CD4-positive, alpha-beta T cell (primary cell): Measurements from ENCODE around the gene ZNF584. TPM values are rescaled to one million over a fixed set of nuclear protein-coding genes. Genes with fewer than 3 reads are reported as not detected.

Source experiments
- ATAC-seq: fragments of 200-7000 bp; cut with Tn5 transposase; one replicate; pipeline ENCODE4 v1.10.0; 2022; ENCODE audit warnings: mild to moderate bottlenecking; ENCODE audit not compliant: poor library complexity
- CTCF ChIA-PET: fragments of 350-600 bp; sonication (Branson Sonifier 250); formaldehyde crosslinking; loops from one replicate; lab custom pipeline; 2021; ENCODE audit warnings: antibody characterized with exemption, inconsistent platforms; lab: Charles Lee
- POLR2A ChIA-PET: fragments of 350-600 bp; sonication (Branson Sonifier 250); formaldehyde crosslinking; loops from one replicate; lab custom pipeline; 2021; ENCODE audit warnings: antibody characterized with exemption, inconsistent platforms; lab: Charles Lee
- DNase-seq, 14 experiments: peaks; one replicate each; pipeline ENCODE4 v3.0.0-alpha.2; 2013 to 2020; ENCODE audit warnings: mixed read lengths in 2 of 14
- H3K27ac ChIP-seq, 2 donors: one replicate each; pipeline versions ENCODE4 v1.5.1 to v1.7.0; 2013; ENCODE audit warnings: low read length in 2 of 2, low read depth in 1 of 2, mild to moderate bottlenecking in 1 of 2
- H3K27me3 ChIP-seq, 2 experiments: 1 replicate in 1 of 2; 2 replicates in 1 of 2; pipeline versions ENCODE4 v1.6.1 to v1.7.0; 2013; ENCODE audit warnings: low read length in 2 of 2, control low read depth in 1 of 2, mild to moderate bottlenecking in 1 of 2, moderate library complexity in 1 of 2; ENCODE audit not compliant: insufficient read depth in 2 of 2, control insufficient read depth in 1 of 2
- H3K36me3 ChIP-seq: one replicate; pipeline ENCODE4 v1.6.1; 2013; ENCODE audit warnings: low read length, control low read depth; ENCODE audit not compliant: insufficient read depth
- H3K4me1 ChIP-seq: one replicate; pipeline ENCODE4 v1.6.1; 2013; ENCODE audit warnings: low read length, control low read depth; ENCODE audit not compliant: insufficient read depth
- H3K4me3 ChIP-seq: one replicate; pipeline ENCODE4 v1.5.1; 2013; ENCODE audit warnings: mild to moderate bottlenecking, low read length, moderate library complexity
- H3K9me3 ChIP-seq, 2 experiments: 1 replicate in 1 of 2; 2 replicates in 1 of 2; pipeline versions ENCODE4 v1.6.1 to v1.7.0; 2013; ENCODE audit warnings: low read length in 2 of 2, mild to moderate bottlenecking in 2 of 2, control low read depth in 1 of 2, moderate library complexity in 1 of 2; ENCODE audit not compliant: control insufficient read depth in 1 of 2, insufficient read depth in 1 of 2
- H3K27ac Mint-ChIP-seq: one replicate; pipeline ENCODE4 v1.8.0; 2020; ENCODE audit warnings: mixed read lengths
- H3K27me3 Mint-ChIP-seq: one replicate; pipeline ENCODE4 v1.8.0; 2021; ENCODE audit warnings: mixed read lengths
- H3K36me3 Mint-ChIP-seq: one replicate; pipeline ENCODE4 v1.8.0; 2021; ENCODE audit warnings: low read depth, mixed read lengths
- H3K4me1 Mint-ChIP-seq: one replicate; pipeline ENCODE4 v1.8.0; 2021; ENCODE audit warnings: low read depth, mixed read lengths
- H3K4me3 Mint-ChIP-seq: one replicate; pipeline ENCODE4 v1.8.0; 2020; ENCODE audit warnings: mild to moderate bottlenecking, mixed read lengths
- H3K9me3 Mint-ChIP-seq: one replicate; pipeline ENCODE4 v1.8.0; 2020; ENCODE audit warnings: mixed read lengths
- intact Hi-C, 2 experiments: fragments of 100-400 bp; cut with DNase I in 1 of 2; cut with micrococcal nuclease in 1 of 2; formaldehyde crosslinking; loops; one replicate each; pipeline versions ENCODE4 v1.15.1 to v1.9.0; 2023 to 2025; cut with DNase I, micrococcal nuclease
- polyA plus RNA-seq, 2 donors: library from polyadenylated mRNA; unstranded; fragments of 120-200 nt; gene quantifications; one replicate each; pipeline ENCODE4 v1.2.1, GENCODE V29; 2013
- total RNA-seq, 174 experiments: library from RNA in 2 of 174; stranded (reverse) in 2 of 174; gene quantifications; one replicate each; pipeline ENCODE4 v1.2.3 and lab custom pipeline; 2021 to 2026
- TF ChIP-seq, protein P1 (sequence below): fragments of 200-600 bp; IDR thresholded peaks from one replicate; pipeline ENCODE4 v1.8.0; 2022; ENCODE audit warnings: antibody characterized with exemption, mild to moderate bottlenecking

The ZNF584 gene
- total RNA-seq = 1 to 10 TPM; 1.7 to 1.8 TPM
- polyA plus RNA-seq (2013, experiment 1 of 2) = 3.9 TPM
- 4.1 TPM for polyA plus RNA-seq (2013, experiment 2 of 2)
- 4.5 to 32.7 (median 17.5) reads per million in 172 experiments for total RNA-seq (lab: John Stamatoyannopoulos, UW)

DNA sequence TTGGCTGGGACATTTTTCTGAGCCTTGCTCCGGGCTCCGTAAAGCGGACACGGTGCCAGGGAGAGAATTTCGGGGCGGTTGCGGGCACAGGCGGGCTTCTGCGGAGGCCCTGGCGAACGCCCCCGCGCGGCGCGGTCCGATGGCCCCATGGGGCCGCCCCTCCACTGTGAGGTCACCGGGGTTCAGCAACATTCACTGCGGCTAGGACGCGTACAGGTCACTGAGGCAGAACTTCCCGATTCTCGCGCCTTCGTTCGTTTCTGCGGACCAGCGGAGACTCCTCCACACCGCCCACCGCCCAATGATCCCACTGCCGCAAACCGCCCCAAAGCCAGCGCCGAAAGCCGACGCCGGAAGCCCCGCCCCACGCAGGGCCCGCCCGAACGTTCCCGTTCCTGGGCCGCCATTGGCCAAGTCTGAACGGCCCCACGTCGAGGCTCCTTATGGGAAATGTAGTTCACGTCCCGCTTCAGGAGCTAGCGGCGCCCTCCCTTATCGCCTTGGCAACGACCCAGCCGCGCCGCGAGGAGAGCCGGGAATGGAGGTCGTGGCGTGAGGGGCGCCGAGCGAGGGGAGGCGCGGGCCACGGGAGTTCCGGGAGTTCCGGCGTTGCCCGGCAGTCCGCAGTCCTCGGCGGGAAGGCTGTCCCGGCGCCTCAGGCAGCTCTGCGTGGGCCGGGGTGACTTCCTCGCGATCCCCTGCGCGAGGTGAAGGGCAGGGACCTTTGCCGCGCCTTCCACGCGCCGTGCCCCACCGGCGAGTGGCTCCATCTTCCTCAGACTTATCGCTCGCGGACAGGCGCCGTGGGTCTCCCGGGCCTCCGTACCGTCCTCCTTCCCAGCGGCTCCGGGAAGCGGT, at the start of gene ZNF584:
Gene ZNF584 (plus strand): TSS at position 498 of the 858 bp plus-strand sequence. CDS start 499 bp downstream, outside the sequence.
- peak; percentile 98 for ATAC-seq
- POLR2A ChIA-PET = interaction anchor here (0.6 to 1.8 kb wide), 14 partner anchors 10 to 225 kb away, joined by 3 to 15 read pairs (median 4); partner anchors contain the start of genes ERVK3-1, RPS5, TRIM28 and ZBTB45
- intact Hi-C loops = loop anchor here (1.0 to 5.0 kb wide), 7 partner anchors 21 to 68 kb away; partner anchors contain the start of genes ZNF132 (in 2 of the 2), ZNF324B (in 2 of the 2), RPS5 (in 1 of the 2) and ZNF446 (in 1 of the 2)

DNA sequence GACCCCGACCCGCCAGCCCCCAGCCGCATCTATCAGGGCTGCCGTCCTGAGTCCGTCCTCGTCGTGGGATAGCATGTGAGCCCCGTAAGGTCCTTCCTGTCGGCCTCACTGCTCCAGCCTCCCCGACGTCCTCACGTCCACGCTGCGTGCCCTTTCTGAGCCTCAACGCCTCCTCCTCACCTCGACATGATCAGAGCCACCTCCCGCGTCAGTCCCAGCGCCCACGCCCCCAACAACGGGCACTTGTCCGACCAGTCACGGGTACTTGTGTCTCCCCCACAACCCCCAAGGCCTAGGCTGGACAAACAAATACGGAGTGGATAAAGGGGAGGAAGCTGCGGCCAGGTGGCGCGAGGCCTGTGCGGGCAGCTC, 46.6 kb upstream of the ZNF584 start:
- TF ChIP-seq, protein P1, sequence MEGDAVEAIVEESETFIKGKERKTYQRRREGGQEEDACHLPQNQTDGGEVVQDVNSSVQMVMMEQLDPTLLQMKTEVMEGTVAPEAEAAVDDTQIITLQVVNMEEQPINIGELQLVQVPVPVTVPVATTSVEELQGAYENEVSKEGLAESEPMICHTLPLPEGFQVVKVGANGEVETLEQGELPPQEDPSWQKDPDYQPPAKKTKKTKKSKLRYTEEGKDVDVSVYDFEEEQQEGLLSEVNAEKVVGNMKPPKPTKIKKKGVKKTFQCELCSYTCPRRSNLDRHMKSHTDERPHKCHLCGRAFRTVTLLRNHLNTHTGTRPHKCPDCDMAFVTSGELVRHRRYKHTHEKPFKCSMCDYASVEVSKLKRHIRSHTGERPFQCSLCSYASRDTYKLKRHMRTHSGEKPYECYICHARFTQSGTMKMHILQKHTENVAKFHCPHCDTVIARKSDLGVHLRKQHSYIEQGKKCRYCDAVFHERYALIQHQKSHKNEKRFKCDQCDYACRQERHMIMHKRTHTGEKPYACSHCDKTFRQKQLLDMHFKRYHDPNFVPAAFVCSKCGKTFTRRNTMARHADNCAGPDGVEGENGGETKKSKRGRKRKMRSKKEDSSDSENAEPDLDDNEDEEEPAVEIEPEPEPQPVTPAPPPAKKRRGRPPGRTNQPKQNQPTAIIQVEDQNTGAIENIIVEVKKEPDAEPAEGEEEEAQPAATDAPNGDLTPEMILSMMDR = no peak
- ChIA-PET POLR2A (interaction anchor here (1.0 to 2.5 kb wide), 10 partner anchors 11 to 192 kb away, joined by 3 to 21 read pairs (median 11); partner anchors contain the start of genes CHMP2A, ERVK3-1, RPS5 and ZNF274), CTCF (interaction anchor here (1.2 to 1.6 kb wide), 3 partner anchors 15 to 219 kb away, joined by 3 to 6 read pairs (median 6); partner anchors contain the start of gene ZBTB45)
- H3K4me1 ChIP-seq = peaks cover 27% of the 10 kb centered on the region
- peaks cover 0 to 3% of the 10 kb centered on the region in 2 experiments for H3K9me3 ChIP-seq
- H3K27me3 ChIP-seq = no peaks in the 10 kb centered on the region
- H3K27me3 Mint-ChIP-seq = no peaks in the 10 kb centered on the region
- intact Hi-C loops = loop anchor here (1.0 to 2.0 kb wide), 5 partner anchors 19 to 57 kb away; partner anchors contain the start of genes ERVK3-1 (in 2 of the 2), ZNF837 (in 1 of the 2) and ZSCAN22 (in 1 of the 2)
- peak overlapping the region; percentile 84 for H3K4me3 ChIP-seq
- ATAC-seq = peak; percentile 2
- peak overlapping the region; percentile 84 for H3K27ac Mint-ChIP-seq
- peak overlapping the region; percentile 94 for H3K4me3 Mint-ChIP-seq
- H3K9me3 Mint-ChIP-seq = no peaks in the 10 kb centered on the region
- peaks cover 12% of the 10 kb centered on the region for H3K4me1 Mint-ChIP-seq
- H3K36me3 ChIP-seq = no peaks in the 10 kb centered on the region
- peaks cover 4% of the 10 kb centered on the region for H3K36me3 Mint-ChIP-seq
- peak overlapping the region; percentile 58 to 69 for H3K27ac ChIP-seq
- peak in 2 of 14 experiments; percentile 21 to 24 for DNase-seq

More for the DNA sequence above, at the start of gene ZNF584:
- H3K4me3 Mint-ChIP-seq = peak within 1 kb of the TSS; percentile 99
- TF ChIP-seq, protein P1 = no peak
- peaks cover 19% of the 10 kb centered on the region for H3K36me3 Mint-ChIP-seq
- no peaks in the 10 kb centered on the region for H3K27me3 Mint-ChIP-seq
- peak; percentile 85 to 96 (median 92) for DNase-seq
- Histone ChIP-seq H3K9me3 (no peaks in the 10 kb centered on the region), H3K4me3 (peak within 1 kb of the TSS; percentile 92), H3K27me3 (no peaks in the 10 kb centered on the region), H3K4me1 (peaks cover 27% of the 10 kb centered on the region), H3K27ac (peak within 1 kb of the TSS; percentile 70 to 77), H3K36me3 (no peaks in the 10 kb centered on the region)
- H3K27ac Mint-ChIP-seq = peak within 1 kb of the TSS; percentile 94
- no peaks in the 10 kb centered on the region for H3K9me3 Mint-ChIP-seq
- H3K4me1 Mint-ChIP-seq = peaks cover 39% of the 10 kb centered on the region
- CTCF ChIA-PET = interaction anchor here (0.7 to 1.3 kb wide), 4 partner anchors 32 to 173 kb away, joined by 3 to 6 read pairs (median 3); partner anchors contain the start of gene ZNF132
